EL (cell line): ENCODE measurements around the gene SLC30A2.

Experiments
- DNase-seq: peaks from one replicate; pipeline ENCODE4 v3.0.0-alpha.2; 2016

The SLC30A2 gene

DNA sequence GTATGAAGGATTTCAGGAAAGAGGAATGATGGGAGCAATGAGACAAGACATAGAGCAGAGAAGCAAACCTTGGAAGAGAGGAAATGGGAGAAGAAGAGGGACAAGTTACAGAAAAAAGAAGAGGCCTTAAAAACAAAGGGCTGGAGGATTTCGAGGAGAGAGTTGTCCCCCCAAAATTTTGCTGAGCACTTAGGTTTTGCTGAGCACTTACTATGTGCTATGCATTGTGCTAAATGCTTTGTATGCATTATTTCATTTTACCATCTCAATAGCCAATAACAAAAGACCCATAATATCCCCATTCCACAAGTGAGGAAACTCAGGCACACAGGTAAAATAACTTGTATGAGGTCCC lies 24.0 kb upstream of the SLC30A2 start:
- DNase-seq, result no peak

DNA sequence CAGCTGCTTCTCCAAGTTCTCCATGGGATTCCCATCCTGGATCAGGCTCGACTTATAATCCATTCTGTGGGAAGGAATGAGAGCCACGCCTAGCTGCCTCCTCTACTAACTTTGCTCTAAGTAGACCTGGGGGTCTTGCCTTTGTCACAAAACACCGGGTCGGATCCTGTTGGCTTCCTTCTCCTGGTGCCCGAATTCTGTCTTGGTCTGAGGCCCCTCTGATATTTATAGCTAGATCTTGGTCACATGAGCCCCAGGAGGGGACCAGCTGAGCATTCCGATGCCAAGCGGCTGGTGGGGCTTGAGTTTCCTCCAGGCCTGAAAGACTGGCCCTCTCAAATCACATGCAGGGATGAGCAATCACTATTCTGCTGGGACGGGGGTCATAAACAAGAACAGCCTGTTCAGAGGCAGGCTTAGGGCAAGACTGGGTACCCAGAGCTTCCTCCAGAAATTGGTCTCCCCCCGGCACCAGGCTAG lies 21.6 kb upstream of the SLC30A2 start, which contains the start of gene TRIM63:
TRIM63 (minus strand) TSS at position 199 of the 480 bp plus-strand sequence; CDS start at position 63, 136 bp downstream.
- no peak for DNase-seq

DNA sequence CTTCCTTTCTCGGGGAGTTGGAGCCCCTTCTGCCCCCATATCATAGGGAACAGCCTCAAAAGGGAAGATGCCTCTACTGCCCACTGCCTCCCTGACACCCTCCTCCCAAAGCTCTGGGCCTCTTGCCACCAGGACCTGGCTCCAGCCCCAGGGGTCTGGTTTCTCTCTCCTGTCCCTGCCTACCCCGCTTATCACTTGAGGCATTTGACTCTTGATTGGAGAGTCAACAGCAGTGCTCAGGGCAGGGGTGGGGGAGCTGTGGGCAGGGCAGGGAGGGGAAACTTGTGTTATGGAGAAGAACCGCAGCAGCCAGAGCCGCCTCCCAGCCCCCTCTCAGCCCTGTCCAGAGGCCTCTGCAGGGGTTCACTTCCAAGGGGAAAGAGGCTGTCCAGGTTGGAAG lies 20.9 kb upstream of the SLC30A2 start:
- DNase-seq, result no peak

DNA sequence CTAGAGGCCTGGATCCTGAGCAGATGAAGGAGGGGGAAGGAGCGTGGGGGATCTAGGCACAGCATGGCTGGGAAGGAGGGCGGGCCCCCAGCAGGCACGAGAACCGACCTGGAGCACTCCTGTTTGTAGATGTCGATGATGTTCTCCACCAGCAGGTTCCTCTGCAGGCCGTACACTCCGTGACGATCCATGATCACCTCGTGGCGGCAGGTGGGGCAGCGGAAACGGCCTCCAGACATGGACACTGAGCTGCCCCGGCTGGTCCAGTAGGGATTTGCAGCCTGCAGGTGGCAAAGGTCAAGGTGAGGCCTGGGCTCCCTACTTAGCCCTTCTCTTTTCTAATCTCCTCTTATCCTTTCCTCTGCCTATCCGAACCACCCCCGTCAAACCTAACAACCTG lies 20.2 kb upstream of the SLC30A2 start:
- no peak for DNase-seq

DNA sequence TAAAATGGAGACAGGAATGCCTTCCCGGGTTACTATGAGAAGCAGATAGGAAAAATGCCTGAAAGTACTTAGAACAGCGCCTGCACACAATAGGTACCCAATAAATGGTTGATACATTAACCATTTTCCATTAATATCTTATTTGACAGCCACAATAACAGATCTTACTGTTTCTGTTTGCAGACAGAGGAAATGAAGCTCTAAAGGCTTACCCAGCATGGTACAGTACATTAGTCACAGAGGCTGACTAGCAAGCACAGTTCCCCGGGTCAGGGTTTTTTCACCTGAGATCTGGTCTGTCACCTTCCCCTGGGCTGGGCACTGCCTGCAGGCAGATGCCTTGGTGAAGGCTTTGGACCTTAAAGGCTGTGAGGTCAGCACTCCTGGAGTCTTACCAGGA lies 18.6 kb upstream of the SLC30A2 start:
- DNase-seq, result no peak

DNA sequence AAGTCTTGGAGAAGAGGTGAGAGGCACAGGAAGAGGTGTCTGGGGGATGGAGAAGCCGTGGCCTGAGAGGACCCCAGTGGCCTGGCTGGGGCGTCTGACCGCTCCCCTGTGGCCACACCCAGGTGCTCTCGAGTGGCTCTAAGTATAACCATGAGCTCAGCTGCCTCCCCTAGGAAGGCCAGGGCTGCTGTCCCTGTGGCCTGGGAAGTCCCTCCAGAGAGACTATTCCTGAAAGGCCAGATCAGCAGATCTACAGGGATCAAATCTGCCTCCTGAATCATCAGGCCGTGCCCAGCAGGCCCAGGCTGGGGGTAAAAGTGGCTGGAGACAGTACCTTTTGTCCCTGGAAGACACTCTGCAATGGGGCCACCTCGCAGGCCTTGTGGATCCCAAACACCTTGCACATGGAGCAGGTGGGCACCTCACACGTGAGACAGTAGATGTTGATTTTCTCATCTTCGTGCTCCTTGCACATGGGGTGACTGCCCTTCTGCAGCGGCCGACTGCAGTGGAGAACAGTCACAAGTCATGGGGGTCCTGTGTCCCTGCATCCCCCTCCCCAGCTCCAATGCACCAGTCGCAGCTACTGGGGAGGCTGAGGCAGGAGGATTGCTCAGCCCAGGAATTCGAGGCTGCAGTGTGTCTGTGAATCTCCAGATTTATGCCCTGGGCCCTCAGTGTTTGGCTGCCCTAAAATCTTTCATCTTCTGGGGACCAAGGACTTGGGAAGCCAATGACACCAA lies 15.1 kb upstream of the SLC30A2 start:
- DNase-seq, result no peak

DNA sequence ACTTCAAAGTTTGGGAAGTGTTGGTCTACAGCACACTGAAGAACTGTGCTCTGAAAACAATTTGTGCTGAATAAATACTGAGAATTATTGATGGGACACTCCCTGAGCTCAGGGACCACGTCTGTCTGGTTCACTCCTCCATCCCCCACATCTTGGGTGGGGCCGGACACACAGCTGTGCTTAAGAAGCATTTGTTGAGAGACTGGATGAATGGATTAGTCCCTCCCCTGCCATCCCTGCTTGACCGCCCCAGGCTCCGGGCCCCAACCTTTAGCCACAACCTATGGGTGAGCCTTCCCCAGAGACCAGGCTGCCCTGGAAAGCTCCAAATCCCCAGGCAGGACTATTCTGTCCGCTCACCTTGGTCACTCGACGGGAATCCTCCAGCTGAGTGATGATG lies 14.0 kb upstream of the SLC30A2 start:
- no peak for DNase-seq

DNA sequence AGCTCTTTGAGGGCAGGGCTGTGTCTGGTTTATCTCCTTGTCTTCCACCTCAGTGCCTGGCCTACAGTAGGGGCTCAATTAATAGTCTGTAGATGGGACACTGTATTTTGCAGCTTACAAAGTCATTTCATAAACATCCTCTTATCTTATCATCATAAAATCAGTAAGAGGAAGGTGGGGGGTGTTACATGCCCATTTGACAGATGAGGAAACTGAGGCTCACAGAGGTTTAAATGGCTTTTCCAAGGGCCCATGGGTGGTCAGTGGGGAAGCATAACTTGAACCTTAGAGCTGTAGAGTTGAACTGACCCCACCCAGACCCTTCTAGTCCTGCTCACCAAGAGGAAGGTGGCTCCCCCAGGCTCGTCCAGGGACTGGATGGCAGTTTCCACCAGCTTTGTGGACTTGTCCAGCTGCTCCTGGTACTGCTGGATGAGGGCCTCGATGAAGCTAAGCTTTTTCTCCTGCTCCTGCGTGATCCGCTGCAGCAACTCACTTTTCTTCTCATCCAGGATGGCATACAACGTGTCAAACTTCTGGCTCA lies 12.2 kb upstream of the SLC30A2 start:
- no peak for DNase-seq

DNA sequence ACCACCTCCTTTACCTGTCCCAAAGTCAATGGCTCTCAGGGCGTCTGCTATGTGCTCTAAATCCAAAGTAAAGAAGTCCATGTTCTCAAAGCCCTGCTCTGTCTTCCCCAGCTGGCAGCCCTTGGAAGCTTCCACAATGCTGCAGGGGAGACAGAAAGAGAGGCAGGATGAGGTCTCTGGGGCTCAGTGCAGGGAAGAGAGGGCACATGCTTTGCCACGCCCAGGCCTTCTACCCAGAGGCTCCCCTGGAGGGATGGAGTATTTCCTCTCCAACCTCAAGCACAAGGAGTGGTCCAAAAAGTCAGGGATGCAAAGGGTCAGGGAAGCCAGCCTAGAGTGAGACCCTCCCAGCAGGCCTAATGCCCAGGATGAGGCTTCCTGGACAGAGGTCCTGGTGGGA lies 11.3 kb upstream of the SLC30A2 start:
- DNase-seq, result no peak

DNA sequence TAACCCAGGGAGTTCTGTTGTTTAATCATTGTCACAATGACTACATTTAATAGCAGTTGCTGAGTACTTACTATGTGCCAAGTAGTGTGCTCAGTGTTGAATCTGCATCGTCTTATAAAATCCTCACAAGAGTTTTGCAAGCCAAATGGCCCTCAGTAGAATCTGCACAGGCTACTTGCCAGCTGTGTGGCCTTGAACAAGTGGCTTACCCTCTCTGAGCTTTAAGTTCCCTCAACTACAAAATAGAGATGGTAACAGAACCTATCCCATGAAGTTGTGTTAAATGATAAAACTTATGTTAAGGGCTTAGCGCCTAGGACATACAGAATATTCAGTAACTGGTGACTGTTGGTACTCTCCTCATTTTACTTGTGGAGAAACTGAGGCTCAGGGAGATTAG lies 9.1 kb upstream of the SLC30A2 start:
- no peak for DNase-seq

DNA sequence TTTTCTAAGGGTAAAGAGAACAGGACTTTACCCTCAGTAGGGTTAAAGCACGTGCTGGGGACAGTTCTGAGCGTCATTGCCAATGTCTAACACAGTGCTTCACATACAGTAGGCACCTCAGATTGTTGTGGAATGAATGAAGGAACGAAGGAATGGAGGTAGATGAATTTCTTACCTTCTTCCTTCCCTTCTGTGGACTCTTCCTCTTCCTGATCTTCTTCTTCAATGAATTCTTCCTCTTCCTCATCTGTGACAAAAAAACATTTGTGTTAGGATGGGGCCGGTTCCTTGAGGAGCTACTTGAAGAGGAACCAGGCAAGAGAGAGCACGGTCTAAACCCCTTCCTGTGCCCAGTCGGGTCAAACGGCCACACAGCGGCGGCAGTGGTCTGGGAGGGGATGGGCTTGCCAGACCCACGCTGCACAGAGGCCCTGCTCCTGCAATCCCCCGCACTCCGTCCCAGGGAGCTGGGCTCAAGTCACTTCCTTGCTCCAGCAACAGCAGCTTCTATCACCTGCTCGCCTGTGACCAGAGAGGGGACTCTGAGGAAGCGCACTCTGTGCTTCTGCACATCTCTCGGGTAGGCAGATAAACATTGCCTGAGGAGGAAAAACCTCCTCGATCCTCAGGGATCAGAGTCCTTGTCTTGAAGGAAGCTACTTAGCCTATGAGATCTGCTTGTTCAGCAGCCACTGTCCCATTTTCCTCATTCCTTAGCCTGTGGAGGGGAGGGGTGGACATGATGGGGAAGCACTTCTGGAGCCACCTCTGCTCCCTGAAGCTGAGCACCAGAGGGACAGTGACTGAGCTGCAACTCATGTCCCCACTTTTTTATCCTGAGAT lies 8.0 kb upstream of the SLC30A2 start:
- no peak for DNase-seq

DNA sequence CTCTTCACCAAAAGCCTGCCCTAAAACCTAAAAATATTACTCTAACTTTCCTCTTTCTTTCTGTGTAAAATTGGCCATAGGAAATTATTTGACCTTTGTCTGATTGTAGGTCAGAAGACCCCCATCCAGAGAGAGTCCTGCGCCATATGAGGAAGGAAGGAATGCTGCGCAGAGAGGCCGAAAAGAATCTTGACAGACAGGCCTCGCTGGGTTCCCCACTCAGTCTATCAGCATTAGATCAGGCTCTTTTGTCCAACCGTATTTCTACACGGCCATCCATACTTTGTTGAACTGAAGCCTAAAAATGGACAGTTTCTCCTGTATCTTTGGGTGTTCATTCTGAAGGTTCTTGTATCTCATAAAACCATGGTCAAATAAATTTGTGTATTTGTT lies 4.3 kb upstream of the SLC30A2 start:
- DNase-seq, result no peak

DNA sequence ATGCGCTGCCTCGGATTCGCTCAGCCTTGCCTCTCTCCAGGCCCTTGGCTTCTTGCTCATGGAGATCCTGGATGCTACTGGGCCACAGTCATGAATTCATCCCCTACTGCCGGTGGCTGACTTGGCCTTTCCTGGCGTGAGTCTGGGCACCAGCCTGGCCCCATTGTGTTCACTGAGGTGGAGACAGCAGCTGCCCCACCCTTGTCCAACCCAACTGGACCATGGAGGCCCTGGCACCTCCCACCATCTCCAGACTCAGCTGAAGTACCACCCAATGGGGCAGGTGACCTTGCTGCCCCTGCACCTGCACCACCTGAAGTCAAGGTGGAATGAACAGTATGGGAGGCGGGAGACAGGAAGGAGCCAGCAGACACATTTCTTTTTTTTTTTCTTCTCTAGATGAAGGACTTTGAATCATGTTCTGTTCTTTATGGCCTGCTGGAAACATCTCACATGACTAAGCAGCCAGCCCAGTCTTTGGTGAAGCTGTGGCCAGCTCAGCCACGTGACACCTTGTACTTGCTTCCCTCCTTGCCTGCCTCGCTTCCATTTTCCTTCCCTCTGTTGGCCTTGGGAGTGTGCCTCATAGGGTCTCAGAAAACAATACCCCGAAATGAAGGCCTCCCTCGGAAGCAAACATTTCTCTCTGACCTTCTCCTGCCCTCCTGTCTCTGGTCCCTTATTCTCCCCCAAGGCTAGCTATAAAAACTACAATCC lies 3.8 kb upstream of the SLC30A2 start:
- peak; percentile 20 for DNase-seq

DNA sequence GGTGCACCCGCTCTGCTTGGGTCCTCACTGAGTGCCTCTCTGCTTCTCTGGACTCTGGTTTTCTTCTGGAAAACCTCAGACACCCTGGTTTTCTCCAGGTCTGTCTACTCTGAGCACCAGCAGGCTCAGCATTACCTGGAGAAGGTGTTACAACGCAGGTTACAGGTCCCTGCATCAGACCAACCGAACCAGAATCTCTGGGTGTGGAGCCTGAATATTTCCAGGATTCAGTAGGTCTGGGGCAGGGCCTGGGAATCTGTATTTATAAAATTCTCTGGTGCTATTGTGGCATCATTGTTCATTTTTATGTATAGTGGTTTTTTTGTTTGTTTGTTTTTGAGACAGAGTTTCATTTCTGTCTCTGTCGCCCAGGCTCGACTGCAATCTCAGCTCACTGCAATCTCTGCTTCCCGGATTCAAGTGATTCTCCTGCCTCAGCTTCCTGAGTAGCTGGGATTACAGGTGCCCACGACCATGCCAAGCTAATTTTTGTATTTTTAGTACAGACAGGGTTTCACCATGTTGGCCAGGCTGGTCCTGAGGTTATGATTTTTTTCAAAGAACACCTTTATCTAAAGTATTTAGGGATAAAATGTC lies 1.5 kb upstream of the SLC30A2 start:
- DNase-seq, result no peak

DNA sequence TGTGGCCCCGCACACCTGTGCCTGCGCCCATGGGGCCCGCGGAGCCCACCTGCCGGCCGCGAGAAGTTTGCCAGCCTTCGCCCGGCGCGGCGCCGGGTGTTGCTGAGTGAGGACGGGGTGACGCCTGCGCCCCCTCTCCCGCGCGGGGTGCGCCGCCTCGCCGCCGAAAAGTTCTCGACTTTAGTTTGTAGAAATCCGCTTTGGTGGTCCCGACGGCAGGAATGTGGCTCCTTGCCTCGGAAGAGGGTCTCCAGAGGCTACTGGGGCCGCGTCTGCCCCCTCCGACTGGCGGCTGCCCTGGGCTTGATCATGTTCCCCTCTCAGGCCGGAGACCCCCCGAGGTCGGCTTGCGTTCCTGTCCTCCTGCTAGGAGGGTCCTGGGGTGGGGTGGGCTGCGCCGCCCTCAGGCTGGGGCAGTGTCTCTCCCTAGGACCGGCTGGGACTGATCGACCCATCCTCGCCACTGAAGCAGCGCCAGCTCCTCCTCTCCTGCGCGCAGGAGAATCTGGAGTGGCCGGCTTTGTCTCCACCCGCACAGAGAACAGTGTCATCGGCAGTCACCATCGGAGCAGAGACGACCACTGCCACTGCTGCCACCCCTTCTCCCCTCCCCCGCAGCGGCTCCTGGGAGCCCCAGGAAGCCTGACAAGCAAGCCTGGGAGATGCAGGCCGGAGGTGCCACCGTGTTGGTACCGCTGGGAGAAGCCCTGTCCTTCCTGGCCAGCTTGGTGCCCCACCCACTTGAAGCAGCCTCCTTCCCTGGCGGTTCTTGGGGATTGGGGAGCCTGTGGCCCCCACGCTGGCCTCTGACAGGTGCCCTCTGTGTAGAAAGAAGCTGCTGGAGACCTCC lies 553 bp upstream of the SLC30A2 start:
- DNase-seq, result no peak

DNA sequence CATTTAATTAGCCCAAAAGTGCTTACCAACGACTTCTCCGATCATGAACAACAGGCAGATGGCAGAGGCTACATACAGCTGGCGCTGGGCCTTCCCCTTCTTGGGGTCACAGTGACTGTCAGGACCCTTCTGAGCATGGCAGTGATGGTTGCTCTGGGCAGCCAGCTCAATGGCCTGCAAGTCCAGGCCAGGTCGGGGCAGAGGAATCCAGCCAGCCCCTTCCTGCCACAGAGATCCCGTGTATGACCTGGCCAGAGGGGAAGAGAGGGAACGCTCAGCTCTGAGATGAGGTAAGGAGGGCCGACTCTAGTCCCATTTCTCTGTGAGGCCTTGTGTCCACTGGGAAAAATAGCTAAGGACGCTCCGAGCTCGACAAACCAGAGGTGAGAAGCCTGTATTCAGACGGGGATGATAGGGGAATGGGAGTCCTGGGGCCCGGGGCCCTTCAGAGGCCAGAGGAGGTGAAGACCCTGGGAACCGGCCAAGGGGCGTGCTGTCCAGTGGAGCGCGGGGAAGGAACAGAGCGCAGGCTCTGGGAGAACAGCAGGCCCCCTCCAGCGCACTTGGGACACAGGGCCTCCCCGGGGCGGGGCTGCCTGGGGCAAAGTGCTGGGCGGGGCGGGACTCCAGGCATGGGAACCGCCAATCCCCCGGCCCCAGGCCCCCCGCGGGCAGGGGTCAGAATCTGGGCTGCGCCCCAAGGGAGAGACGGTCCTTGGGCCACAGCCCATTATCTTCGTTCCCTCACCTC lies 772 bp downstream of the SLC30A2 start:
- DNase-seq, result no peak

DNA sequence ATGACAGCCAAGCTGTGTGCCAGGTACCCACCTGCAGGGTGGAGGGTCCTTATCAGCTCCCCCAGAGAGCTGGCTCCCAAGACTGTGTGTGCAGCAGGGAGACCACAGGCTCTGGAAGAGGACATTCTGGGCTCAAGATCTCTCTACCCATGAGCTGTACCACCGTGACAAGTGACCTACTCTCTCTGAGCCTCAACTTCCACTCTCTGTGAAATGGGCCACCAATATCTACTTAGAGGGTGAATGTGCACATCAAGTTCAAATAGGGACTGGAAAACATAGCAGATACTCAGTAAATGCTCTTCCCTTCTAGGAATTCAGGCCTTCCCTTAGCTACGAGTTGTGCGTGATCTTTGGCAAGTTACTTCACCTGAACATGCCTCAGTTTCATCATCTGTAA lies 1.5 kb downstream of the SLC30A2 start:
- no peak for DNase-seq

DNA sequence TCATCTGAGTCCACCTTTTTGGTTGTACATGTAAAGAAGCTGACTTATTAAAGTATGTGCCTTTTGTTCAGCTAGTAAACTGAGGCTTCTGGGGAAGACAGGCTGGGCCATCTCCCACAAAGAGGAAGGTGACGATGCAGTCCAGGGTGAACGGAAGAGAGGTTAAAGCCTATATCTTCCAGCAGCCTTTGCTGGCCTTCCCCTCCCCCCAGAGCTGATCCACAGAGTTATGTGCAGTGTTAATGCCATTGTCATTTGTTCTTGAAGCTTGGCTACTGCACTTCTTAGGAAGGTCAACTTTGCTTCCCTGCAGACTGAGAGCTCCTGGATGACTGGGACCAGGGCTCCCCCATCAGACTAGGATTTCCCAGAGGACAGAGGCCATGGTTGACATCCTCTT lies 2.2 kb downstream of the SLC30A2 start:
- no peak for DNase-seq

DNA sequence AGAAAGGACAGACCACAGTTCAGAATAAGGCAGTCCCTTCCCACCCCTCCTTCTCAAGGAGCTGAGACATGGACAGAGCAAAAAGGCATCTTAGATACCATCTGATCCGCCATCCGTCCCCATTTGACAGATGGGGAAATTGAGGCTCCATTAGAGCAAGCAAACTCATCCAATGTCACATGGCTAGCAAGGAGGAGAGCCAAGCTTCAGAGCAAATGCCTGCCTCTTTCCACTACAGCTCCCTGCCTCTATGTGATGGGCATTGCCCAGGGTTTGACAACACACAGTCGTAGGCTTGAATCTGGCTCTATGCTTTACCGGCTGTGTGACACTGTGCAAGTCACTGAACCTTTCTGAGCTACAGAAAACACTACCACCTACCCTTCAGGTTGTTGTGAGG lies 3.9 kb downstream of the SLC30A2 start:
- no peak for DNase-seq

DNA sequence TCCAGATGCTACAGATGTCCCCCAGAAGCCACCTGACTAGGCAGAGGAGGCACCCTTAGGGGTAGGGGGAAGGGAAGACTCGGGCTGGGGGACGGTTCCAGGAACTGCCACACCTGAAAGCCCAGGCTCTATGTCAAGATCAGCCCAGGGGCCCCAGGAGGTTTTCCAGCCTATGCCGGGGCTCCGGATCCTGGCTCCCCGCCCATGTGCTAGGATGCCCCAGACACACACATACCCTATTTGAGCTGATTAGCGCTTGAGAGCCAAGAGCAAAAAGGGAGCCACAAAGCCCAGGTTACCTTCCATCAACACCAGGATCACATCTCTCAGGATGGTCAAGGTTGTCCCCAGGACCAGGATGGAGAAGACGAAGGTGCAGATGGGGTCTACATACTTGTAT lies 4.5 kb downstream of the SLC30A2 start:
- DNase-seq, result no peak

DNA sequence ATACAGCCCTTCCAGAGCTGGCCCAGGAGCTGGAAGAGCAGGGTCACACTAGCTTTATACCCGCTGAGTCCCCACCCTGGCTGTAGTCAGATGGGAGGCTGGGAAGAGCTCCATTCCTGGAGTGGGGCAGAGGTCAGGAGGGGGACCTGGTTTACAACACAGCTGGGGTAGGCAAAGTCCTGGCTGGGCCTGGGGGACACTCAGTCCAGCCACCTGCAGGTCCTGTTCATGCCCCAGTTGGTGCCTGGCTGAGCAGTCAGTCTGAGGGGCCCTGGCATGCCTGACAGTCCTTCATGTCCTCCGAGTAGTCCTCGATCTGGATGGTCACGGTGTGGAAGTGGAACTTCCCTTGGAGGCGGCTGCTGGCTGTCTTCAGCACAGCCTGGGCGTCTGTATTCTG lies 7.0 kb downstream of the SLC30A2 start:
- DNase-seq, result no peak
